ENCODE results near the gene ARIH1. TPM values are rescaled to one million over a fixed set of nuclear protein-coding genes. Genes with fewer than 3 reads are reported as not detected.

Gene ARIH1
- polyA plus RNA-seq, 3 donors: 13.5 to 47.2 (median 14.4) TPM

DNA sequence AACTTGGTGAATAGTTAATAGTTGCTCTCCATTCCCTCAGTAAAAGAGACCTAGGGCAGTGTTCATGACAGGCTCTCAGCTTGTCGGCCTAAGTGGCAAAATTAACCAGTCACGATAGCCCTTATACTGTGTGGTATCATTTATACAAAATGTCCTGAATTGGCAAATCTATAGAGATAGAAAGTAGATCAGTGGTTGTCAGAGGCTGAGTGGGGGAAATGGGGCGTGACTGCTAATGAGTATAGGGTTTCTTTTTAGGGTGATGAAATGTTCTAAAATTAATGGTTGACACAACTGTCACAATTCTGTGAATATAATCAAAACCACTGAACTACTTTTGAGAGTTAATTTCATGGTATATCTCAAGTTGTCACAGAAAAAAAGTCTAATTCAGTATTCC is 20.9 kb downstream of the ARIH1 start:
- no peak overlapping the region for H3K4me3 ChIP-seq (replicated peaks in 1 of 3; ENCODE audit: low read depth in 2 of 3, low read length in 3 of 3)
- no peak for TF ChIP-seq CTCF (IDR thresholded peaks at IDR 0.05)
- peaks cover 16 to 22% of the 10 kb centered on the region in 2 donors for H3K36me3 Mint-ChIP-seq
- peaks cover 99% of the 10 kb centered on the region for H3K79me2 ChIP-seq (ENCODE audit: insufficient read depth, low read length)
- no peak overlapping the region for H3K9ac ChIP-seq (ENCODE audit: insufficient read depth, low read length, poor library complexity, severe bottlenecking)
- H3K4me2 ChIP-seq (replicated peaks; ENCODE audit: extremely low read depth, low read length, poor library complexity, severe bottlenecking): no peak overlapping the region
- H3K27ac Mint-ChIP-seq: peak overlapping the region in 3 of 7 donors; percentile 15 to 46 (median 29)
- no peak overlapping the region for H3K4me3 Mint-ChIP-seq
- WGBS (ENCODE audit: insufficient coverage): 93% methylated on average over 2 of the region's 3 CpGs
- peaks cover 7 to 11% of the 10 kb centered on the region in 2 donors for H3K4me1 ChIP-seq (ENCODE audit: control insufficient read depth in 1 of 2, insufficient read depth in 2 of 2, low read length in 2 of 2)
- H3K27ac ChIP-seq (ENCODE audit: low read depth in 1 of 2, low read length in 2 of 2): no peak overlapping the region
- peaks cover 26% of the 10 kb centered on the region for H3K4me1 Mint-ChIP-seq
- intact Hi-C loops (cut with micrococcal nuclease): no loop called here
- no peaks in the 10 kb centered on the region for H3K9me3 ChIP-seq (replicated peaks in 1 of 2; ENCODE audit: control insufficient read depth in 1 of 2, insufficient read depth in 1 of 2, low read length in 2 of 2)
- peaks cover 0 to 14% of the 10 kb centered on the region in 2 donors for H3K36me3 ChIP-seq (replicated peaks in 1 of 2; ENCODE audit: control insufficient read depth in 1 of 2, insufficient read depth in 2 of 2, low read length in 2 of 2)
- no peak for DNase-seq
- peaks cover 100% of the 10 kb centered on the region for H4K20me1 ChIP-seq (ENCODE audit: insufficient read depth, low read length)
- H3K27me3 Mint-ChIP-seq (ENCODE audit: low read depth in 3 of 3): no peaks in the 10 kb centered on the region
- H3K27me3 ChIP-seq (ENCODE audit: control insufficient read depth in 2 of 2, insufficient read depth in 2 of 2, low read length in 2 of 2): no peaks in the 10 kb centered on the region
- H3K9me3 Mint-ChIP-seq: no peaks in the 10 kb centered on the region
- no peak overlapping the region for H2AFZ ChIP-seq (ENCODE audit: insufficient read depth, low read depth, low read length, poor library complexity, severe bottlenecking)

- peaks cover 7 to 11% of the 10 kb centered on the region in 2 donors for H3K4me1 ChIP-seq (ENCODE audit: control insufficient read depth in 1 of 2, insufficient read depth in 2 of 2, low read length in 2 of 2)
- Mint-ChIP-seq H3K9me3 (no peaks in the 10 kb centered on the region), H3K36me3 (peaks cover 19 to 27% of the 10 kb centered on the region in 2 donors), H3K4me1 (peaks cover 22% of the 10 kb centered on the region), H3K27me3 (ENCODE audit: low read depth in 3 of 3) (no peaks in the 10 kb centered on the region), H3K27ac (peak overlapping the region in 1 of 7 donors; percentile 1), H3K4me3 (no peak overlapping the region)
- no peaks in the 10 kb centered on the region for H3K9me3 ChIP-seq (replicated peaks in 1 of 2; ENCODE audit: control insufficient read depth in 1 of 2, insufficient read depth in 1 of 2, low read length in 2 of 2)
- H3K36me3 ChIP-seq (replicated peaks in 1 of 2; ENCODE audit: control insufficient read depth in 1 of 2, insufficient read depth in 2 of 2, low read length in 2 of 2): peaks cover 0 to 26% of the 10 kb centered on the region in 2 donors
- no peak overlapping the region for H3K4me3 ChIP-seq (replicated peaks in 1 of 3; ENCODE audit: low read depth in 2 of 3, low read length in 3 of 3)
- no peak for DNase-seq
- no peak overlapping the region for H2AFZ ChIP-seq (ENCODE audit: insufficient read depth, low read depth, low read length, poor library complexity, severe bottlenecking)
- intact Hi-C loops (cut with micrococcal nuclease): no loop called here
- no peak overlapping the region for H3K4me2 ChIP-seq (replicated peaks; ENCODE audit: extremely low read depth, low read length, poor library complexity, severe bottlenecking)
- no peak overlapping the region for H3K9ac ChIP-seq (ENCODE audit: insufficient read depth, low read length, poor library complexity, severe bottlenecking)
- TF ChIP-seq CTCF (IDR thresholded peaks at IDR 0.05): no peak
- H3K27me3 ChIP-seq (ENCODE audit: control insufficient read depth in 2 of 2, insufficient read depth in 2 of 2, low read length in 2 of 2): no peaks in the 10 kb centered on the region
- peaks cover 99% of the 10 kb centered on the region for H3K79me2 ChIP-seq (ENCODE audit: insufficient read depth, low read length)
- no peak overlapping the region for H3K27ac ChIP-seq (ENCODE audit: low read depth in 1 of 2, low read length in 2 of 2)
- 100% methylated on average over 1 of the region's 2 CpGs for WGBS (ENCODE audit: insufficient coverage)
- peaks cover 99% of the 10 kb centered on the region for H4K20me1 ChIP-seq (ENCODE audit: insufficient read depth, low read length)
Observed at GRCh38 chr15:72496783-72497182, 22.7 kb downstream of the ARIH1 start.

All from CD14-positive monocyte (primary cell).